ENCODE results near the gene MAPK6. TPM values are rescaled to one million over a fixed set of nuclear protein-coding genes. Genes with fewer than 3 reads are reported as not detected.

MAPK6 gene
- total and polyA plus RNA-seq, 2 of the 4 experiments (the other 2 are of a cell fraction), result 22.6 to 60.6 TPM

DNA sequence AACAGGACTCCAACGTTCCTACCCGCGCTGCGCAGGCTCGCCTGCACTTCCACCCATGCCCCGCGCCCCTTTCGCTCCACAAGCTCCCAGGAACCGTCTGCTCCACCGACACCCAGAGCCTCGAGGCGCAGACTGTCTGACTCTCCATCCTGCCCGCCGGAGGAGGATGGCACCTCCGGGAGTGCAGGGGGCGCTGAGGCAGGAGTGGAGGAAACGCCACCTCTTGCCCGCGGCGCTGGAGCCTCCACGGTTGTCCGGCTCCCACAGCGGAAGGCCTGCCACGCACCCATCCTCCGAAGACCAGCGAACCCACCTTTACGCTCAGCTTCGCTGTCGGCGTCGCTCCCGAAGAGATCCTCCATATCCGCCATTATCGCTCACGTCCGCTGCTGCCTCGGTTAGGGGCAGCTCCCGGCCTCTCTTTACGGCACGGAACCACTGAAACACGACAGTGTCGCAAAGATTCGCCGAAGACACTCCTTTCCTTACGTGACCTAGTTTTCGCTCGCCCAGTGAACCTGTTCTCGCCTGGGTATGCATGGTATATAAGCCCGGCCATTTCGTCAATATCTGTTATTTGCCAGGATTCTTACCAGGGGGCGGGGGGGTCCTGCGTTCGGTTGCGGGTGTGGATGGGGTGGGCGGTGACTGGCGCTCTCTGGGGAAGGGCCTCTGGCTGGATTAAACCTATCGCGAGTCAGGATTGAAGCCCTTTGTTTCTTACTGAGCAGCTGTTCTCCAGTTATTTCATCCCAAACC lies 47.5 kb upstream of the MAPK6 start, which contains the start of gene LEO1 (continued):
- peak; percentile 11; the same call in 1 of the 2 replicates for TF ChIP-seq MAZ (IDR thresholded peaks at IDR 0.05; ENCODE audit: borderline replicate concordance, low read depth, low read length)
- TF ChIP-seq CHD1 (IDR thresholded peaks at IDR 0.05; ENCODE audit: low read depth, low read length), result 0 out of 2 replicates have a peak, but pooled peaks have one; percentile 8
- TF ChIP-seq, protein P1, sequence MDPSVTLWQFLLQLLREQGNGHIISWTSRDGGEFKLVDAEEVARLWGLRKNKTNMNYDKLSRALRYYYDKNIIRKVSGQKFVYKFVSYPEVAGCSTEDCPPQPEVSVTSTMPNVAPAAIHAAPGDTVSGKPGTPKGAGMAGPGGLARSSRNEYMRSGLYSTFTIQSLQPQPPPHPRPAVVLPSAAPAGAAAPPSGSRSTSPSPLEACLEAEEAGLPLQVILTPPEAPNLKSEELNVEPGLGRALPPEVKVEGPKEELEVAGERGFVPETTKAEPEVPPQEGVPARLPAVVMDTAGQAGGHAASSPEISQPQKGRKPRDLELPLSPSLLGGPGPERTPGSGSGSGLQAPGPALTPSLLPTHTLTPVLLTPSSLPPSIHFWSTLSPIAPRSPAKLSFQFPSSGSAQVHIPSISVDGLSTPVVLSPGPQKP (IDR thresholded peaks at IDR 0.05; ENCODE audit: borderline replicate concordance, low read depth, low read length), result no peak

DNA sequence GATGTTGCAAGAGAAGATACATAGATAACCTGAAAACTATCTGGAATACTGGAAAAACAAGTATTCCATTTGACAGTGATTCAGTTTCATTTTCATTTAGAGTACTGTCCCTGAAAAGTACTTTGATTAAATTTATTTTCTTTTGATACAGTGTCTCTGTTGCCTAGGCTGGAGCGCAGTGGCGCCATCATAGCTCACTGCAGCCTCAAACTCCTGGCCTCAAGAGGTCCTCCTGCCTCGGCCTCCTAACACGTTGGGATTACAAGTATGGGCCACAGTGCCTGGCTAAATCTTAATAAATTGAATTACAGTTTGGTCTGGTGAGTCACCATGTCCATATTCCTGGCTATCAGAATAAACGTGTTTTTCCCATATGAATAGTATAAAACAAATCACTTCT lies 45.8 kb upstream of the MAPK6 start:
- no peak overlapping the region for H4K8ac ChIP-seq (ENCODE audit: low read depth in 2 of 2, low read length in 2 of 2)
- no peak overlapping the region for H3K4ac ChIP-seq (ENCODE audit: low read depth, low read length)
- no peak for TF ChIP-seq RAD21 (IDR thresholded peaks at IDR 0.05; ENCODE audit: low read length)
- no peak for TF ChIP-seq CHD1 (IDR thresholded peaks at IDR 0.05; ENCODE audit: low read depth, low read length)
- TF ChIP-seq, protein P2, sequence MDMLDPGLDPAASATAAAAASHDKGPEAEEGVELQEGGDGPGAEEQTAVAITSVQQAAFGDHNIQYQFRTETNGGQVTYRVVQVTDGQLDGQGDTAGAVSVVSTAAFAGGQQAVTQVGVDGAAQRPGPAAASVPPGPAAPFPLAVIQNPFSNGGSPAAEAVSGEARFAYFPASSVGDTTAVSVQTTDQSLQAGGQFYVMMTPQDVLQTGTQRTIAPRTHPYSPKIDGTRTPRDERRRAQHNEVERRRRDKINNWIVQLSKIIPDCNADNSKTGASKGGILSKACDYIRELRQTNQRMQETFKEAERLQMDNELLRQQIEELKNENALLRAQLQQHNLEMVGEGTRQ (IDR thresholded peaks at IDR 0.05; ENCODE audit: low read depth, low read length), result no peak
- no peak for TF ChIP-seq FOS (IDR thresholded peaks at IDR 0.05; ENCODE audit: low read depth, low read length)
- no peak for TF ChIP-seq POLR2A (IDR thresholded peaks at IDR 0.05; ENCODE audit: low read depth, low read length)
- no peak for TF ChIP-seq RFX5 (IDR thresholded peaks at IDR 0.05; ENCODE audit: low read depth, low read length)
- TF ChIP-seq CEBPB (IDR thresholded peaks at IDR 0.05; ENCODE audit: low read depth, low read length), result no peak
- TF ChIP-seq MXI1 (IDR thresholded peaks at IDR 0.05; ENCODE audit: borderline replicate concordance, low read depth, low read length), result no peak
- TF ChIP-seq BHLHE40 (IDR thresholded peaks at IDR 0.05; ENCODE audit: low read depth, low read length), result no peak
- TF ChIP-seq, protein P3, sequence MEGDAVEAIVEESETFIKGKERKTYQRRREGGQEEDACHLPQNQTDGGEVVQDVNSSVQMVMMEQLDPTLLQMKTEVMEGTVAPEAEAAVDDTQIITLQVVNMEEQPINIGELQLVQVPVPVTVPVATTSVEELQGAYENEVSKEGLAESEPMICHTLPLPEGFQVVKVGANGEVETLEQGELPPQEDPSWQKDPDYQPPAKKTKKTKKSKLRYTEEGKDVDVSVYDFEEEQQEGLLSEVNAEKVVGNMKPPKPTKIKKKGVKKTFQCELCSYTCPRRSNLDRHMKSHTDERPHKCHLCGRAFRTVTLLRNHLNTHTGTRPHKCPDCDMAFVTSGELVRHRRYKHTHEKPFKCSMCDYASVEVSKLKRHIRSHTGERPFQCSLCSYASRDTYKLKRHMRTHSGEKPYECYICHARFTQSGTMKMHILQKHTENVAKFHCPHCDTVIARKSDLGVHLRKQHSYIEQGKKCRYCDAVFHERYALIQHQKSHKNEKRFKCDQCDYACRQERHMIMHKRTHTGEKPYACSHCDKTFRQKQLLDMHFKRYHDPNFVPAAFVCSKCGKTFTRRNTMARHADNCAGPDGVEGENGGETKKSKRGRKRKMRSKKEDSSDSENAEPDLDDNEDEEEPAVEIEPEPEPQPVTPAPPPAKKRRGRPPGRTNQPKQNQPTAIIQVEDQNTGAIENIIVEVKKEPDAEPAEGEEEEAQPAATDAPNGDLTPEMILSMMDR (conservative IDR thresholded peaks at IDR 0.05; ENCODE audit: low read depth, low read length), result no peak
- no peak overlapping the region for H2AK9ac ChIP-seq (replicated peaks; ENCODE audit: low read depth, low read length, poor library complexity)
- H3K56ac ChIP-seq (ENCODE audit: extremely low read depth, insufficient read depth, low read length), result no peak overlapping the region
- no peak overlapping the region for H4K5ac ChIP-seq (ENCODE audit: low read depth, low read length)
- BruUV-seq (replicated peaks), result no TSS peak
- H2BK15ac ChIP-seq (ENCODE audit: low read depth, low read length), result no peak overlapping the region
- no peak overlapping the region for H2BK120ac ChIP-seq (ENCODE audit: low read depth, low read length)
- H3K9me3 ChIP-seq (ENCODE audit: control insufficient read depth, insufficient read depth, low read length), result no peaks in the 10 kb centered on the region
- H4K91ac ChIP-seq (ENCODE audit: insufficient read depth, low read depth, low read length), result no peak overlapping the region
- H2AFZ ChIP-seq (replicated peaks; ENCODE audit: low read length, poor library complexity), result no peak overlapping the region
- no peaks in the 10 kb centered on the region for H3K36me3 ChIP-seq (ENCODE audit: control insufficient read depth, insufficient read depth, low read length)
- H3K4me3 ChIP-seq (ENCODE audit: insufficient read depth, low read depth, low read length), result no peak overlapping the region
- 95% methylated on average over 4 of the region's 5 CpGs; no CpG with 5 or more reads in 1 of the 2 experiments for WGBS, 2 experiments (ENCODE audit: extremely low coverage in 2 of 2, insufficient read length in 1 of 2)
- DNase-seq (no peak), ATAC-seq (ENCODE audit: low read depth) (no peak)
- H3K9ac ChIP-seq (ENCODE audit: low read depth, low read length), result no peak overlapping the region
- peaks cover 14 to 38% of the 10 kb centered on the region in 2 experiments for H3K79me1 ChIP-seq (ENCODE audit: low read depth in 1 of 2, low read length in 2 of 2)
- in situ Hi-C loops (cut with MboI; ENCODE audit: low sequenced_read_pairs), result loop anchor here (10.0 kb wide), 1 partner anchor 242 kb away; no protein-coding TSS in a partner anchor
- dilution Hi-C loops (cut with HindIII; ENCODE audit: low sequenced_read_pairs, unreplicated experiment), result no loop called here
- no peak overlapping the region for H3K4me2 ChIP-seq (ENCODE audit: low read depth, low read length)
- no peak overlapping the region for H3K14ac ChIP-seq (replicated peaks; ENCODE audit: low read depth, low read length)
- H2AK5ac ChIP-seq (ENCODE audit: low read depth, low read length), result no peak overlapping the region
- POLR2A ChIA-PET (ENCODE audit: unreplicated experiment), result no interaction called here
- no peak overlapping the region for H2BK5ac ChIP-seq (ENCODE audit: low read depth, low read length, poor library complexity, severe bottlenecking)
- intact Hi-C loops (cut with micrococcal nuclease), result no loop called here
- no peak overlapping the region for H3K18ac ChIP-seq (ENCODE audit: low read depth, low read length)
- CTCF ChIA-PET, result no interaction called here
- H3K4me1 ChIP-seq (ENCODE audit: control insufficient read depth, insufficient read depth, low read length), result 0 out of 2 replicates have a peak, but pooled peaks cover 2% of the 10 kb centered on the region
- H2BK20ac ChIP-seq (ENCODE audit: low read depth, low read length), result no peak overlapping the region
- no peak overlapping the region for H3K27ac ChIP-seq (ENCODE audit: insufficient read depth, low read length)
- H3K27me3 ChIP-seq (ENCODE audit: control insufficient read depth, insufficient read depth, low read length), result no peaks in the 10 kb centered on the region
- H3K23ac ChIP-seq (ENCODE audit: low read depth, low read length), result no peak overlapping the region
- H4K20me1 ChIP-seq (ENCODE audit: insufficient read depth, low read length), result peaks cover 13% of the 10 kb centered on the region; the same call in 1 of the 2 replicates
- H3K9me1 ChIP-seq (ENCODE audit: insufficient read depth, low read length), result peaks cover 3% of the 10 kb centered on the region; the same call in 1 of the 2 replicates

Data from IMR-90 (cell line).